HepG2 (cell line): ENCODE data around the gene CTRL. TPM values are rescaled to one million over a fixed set of nuclear protein-coding genes. Genes with fewer than 3 reads are reported as not detected.

Experiments
- BRD4 ChIP-seq: sonication (generic); formaldehyde crosslinking; IDR thresholded peaks from 2 replicates; pipeline ENCODE4 v1.4.0; 2020; ENCODE audit warnings: missing genetic modification reagents
- DR1 ChIP-seq: sonication (generic); formaldehyde crosslinking; IDR thresholded peaks from 2 replicates; pipeline ENCODE4 v1.8.0; 2021; ENCODE audit warnings: mild to moderate bottlenecking, missing genetic modification reagents, inconsistent platforms
- EEA1 ChIP-seq: sonication (generic); formaldehyde crosslinking; IDR thresholded peaks from 2 replicates; pipeline ENCODE4 v1.5.1; 2020; ENCODE audit warnings: mild to moderate bottlenecking, missing genetic modification reagents, borderline replicate concordance
- EP300 ChIP-seq, 3 experiments: sonication (generic) in 1 of 3; formaldehyde crosslinking in 1 of 3; IDR thresholded peaks; 2 replicates each; pipeline versions ENCODE4 v1.5.1 to v1.6.1; 2011 to 2020; ENCODE audit warnings: low read depth in 2 of 3, low read length in 2 of 3, borderline replicate concordance in 1 of 3, improper control_type of control experiment in 1 of 3, mild to moderate bottlenecking in 1 of 3, missing genetic modification reagents in 1 of 3, moderate library complexity in 1 of 3
- FOSL2 ChIP-seq: sonication (generic); formaldehyde crosslinking; IDR thresholded peaks from 2 replicates; pipeline ENCODE4 v1.4.0; 2020; ENCODE audit warnings: missing genetic modification reagents
- JUN ChIP-seq: sonication (generic); formaldehyde crosslinking; IDR thresholded peaks from 2 replicates; pipeline ENCODE4 v1.4.0; 2020; ENCODE audit warnings: mild to moderate bottlenecking, missing genetic modification reagents
- KLF16 ChIP-seq, 2 experiments: sonication (generic) in 1 of 2; formaldehyde crosslinking in 1 of 2; IDR thresholded peaks; 2 replicates each; pipeline versions ENCODE4 v1.6.1 to v1.8.0; 2016 to 2023; ENCODE audit warnings: missing genetic modification reagents in 2 of 2, missing compliant biosample characterization in 1 of 2
- MZF1 ChIP-seq: sonication (generic); formaldehyde crosslinking; IDR thresholded peaks from 2 replicates; pipeline ENCODE4 v1.8.1; 2023; ENCODE audit warnings: mild to moderate bottlenecking, missing genetic modification reagents, borderline replicate concordance
- PHF5A ChIP-seq: IDR thresholded peaks from one replicate; pipeline ENCODE4 v1.6.1; 2018; ENCODE audit warnings: low read depth, missing genetic modification reagents; ENCODE audit not compliant: unreplicated experiment
- ZNF546 ChIP-seq: sonication (generic); formaldehyde crosslinking; conservative IDR thresholded peaks from 2 replicates; pipeline ENCODE4 v1.8.1; 2023; ENCODE audit warnings: mild to moderate bottlenecking, missing genetic modification reagents
- ZNF564 ChIP-seq: sonication (generic); formaldehyde crosslinking; IDR thresholded peaks from 2 replicates; pipeline ENCODE4 v1.8.1; 2023; ENCODE audit warnings: mild to moderate bottlenecking, missing genetic modification reagents
- ZNF652 ChIP-seq: IDR thresholded peaks from 2 replicates; pipeline ENCODE4 v1.6.1; 2016; ENCODE audit warnings: low read depth, borderline replicate concordance
- ZNF878 ChIP-seq: sonication (generic); formaldehyde crosslinking; IDR thresholded peaks from 2 replicates; pipeline ENCODE4 v1.8.1; 2023; ENCODE audit warnings: mild to moderate bottlenecking, missing genetic modification reagents, moderate library complexity
- polyA plus RNA-seq, 8 experiments: library from polyadenylated mRNA; depleted of rRNA in 3 of 8; stranded (reverse) in 7 of 8; unstranded in 1 of 8; fragments of >200 nt; fragmentation: Illumina TruSeq in 4 of 8; extraction: Trizol in 4 of 8; gene quantifications; 2 replicates each; pipeline versions ENCODE4 v1.2.1 to v1.2.3, GENCODE V29; 2011 to 2016; ENCODE audit warnings: low read depth in 4 of 8, missing spikeins in 1 of 8, mixed read lengths in 1 of 8; ENCODE audit not compliant: insufficient read depth in 1 of 8
- total RNA-seq, 5 experiments: library from RNA; depleted of rRNA; stranded (reverse); fragments of >200 nt; fragmentation: Illumina TruSeq; extraction: Trizol; gene quantifications; 2 replicates each; pipeline ENCODE4 v1.2.3, GENCODE V29; 2016; ENCODE audit warnings: low read depth in 1 of 5
- TF ChIP-seq, protein P1 (sequence below): sonication (generic); formaldehyde crosslinking; IDR thresholded peaks from 2 replicates; pipeline ENCODE4 v1.4.0; 2020; ENCODE audit warnings: missing genetic modification reagents
- TF ChIP-seq, protein P2 (sequence below): sonication (generic); formaldehyde crosslinking; IDR thresholded peaks from 2 replicates; pipeline ENCODE4 v1.5.0; 2020; ENCODE audit warnings: mild to moderate bottlenecking, missing genetic modification reagents, moderate library complexity
- TF ChIP-seq, protein P3 (sequence below): fragments of 450-650 bp; IDR thresholded peaks from 2 replicates; pipeline ENCODE4 v1.6.1; 2016
- TF ChIP-seq, protein P4 (sequence below), 2 experiments: IDR thresholded peaks; 2 replicates each; pipeline ENCODE4 v1.6.1; 2011 to 2012; ENCODE audit warnings: low read length in 2 of 2, borderline replicate concordance in 1 of 2, low read depth in 1 of 2, mild to moderate bottlenecking in 1 of 2, moderate library complexity in 1 of 2
- TF ChIP-seq, protein P5 (sequence below): sonication (generic); formaldehyde crosslinking; IDR thresholded peaks from 2 replicates; pipeline ENCODE4 v1.8.0; 2022; ENCODE audit warnings: mild to moderate bottlenecking, missing genetic modification reagents, borderline replicate concordance

The CTRL gene
- total and polyA plus RNA-seq, 2 of the 13 experiments (the other 11 are each of a cell fraction or from before 2014, with no cell fraction given) = 1.9 to 2.7 TPM

DNA sequence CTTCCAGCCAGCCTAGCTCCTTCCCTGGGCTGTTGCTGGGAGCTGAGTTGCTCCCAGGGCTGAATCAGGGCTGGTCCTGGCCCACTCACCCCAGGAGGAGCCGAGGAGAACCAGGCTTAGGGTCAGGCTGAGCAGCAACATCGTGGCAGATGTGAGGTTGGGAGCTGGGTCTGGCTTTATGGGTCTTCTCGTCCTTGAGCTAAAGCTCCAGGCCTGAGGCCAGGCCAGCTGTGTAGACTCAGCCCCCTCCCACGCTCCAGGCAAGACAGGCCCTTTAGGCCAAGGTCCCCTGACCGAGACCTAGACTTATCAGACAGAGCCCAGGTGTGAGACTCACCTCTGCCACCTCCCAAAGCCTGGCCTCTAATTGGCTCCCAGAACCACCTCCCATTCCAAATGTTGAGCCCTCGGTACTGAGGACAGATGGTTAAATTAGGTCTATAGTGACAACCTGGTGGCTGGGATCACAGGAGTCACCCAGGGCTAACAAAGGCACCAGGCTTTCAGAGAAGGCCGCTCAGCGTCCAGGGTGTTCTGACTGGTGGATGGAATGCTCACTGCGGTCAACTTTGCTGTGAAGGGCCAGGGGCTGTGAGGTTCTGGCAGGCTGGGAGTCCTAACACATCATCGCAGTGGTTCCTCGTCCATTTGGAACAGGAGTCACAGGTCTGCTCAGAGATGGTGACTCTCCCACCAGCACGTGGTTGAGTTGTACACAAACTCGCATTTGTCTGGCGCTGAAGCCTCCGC is at the start of gene CTRL (continued):
- TF ChIP-seq, protein P1, sequence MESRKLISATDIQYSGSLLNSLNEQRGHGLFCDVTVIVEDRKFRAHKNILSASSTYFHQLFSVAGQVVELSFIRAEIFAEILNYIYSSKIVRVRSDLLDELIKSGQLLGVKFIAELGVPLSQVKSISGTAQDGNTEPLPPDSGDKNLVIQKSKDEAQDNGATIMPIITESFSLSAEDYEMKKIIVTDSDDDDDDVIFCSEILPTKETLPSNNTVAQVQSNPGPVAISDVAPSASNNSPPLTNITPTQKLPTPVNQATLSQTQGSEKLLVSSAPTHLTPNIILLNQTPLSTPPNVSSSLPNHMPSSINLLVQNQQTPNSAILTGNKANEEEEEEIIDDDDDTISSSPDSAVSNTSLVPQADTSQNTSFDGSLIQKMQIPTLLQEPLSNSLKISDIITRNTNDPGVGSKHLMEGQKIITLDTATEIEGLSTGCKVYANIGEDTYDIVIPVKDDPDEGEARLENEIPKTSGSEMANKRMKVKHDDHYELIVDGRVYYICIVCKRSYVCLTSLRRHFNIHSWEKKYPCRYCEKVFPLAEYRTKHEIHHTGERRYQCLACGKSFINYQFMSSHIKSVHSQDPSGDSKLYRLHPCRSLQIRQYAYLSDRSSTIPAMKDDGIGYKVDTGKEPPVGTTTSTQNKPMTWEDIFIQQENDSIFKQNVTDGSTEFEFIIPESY (CRISPR knock-in tag) = peak; percentile 92
- TF ChIP-seq EEA1 (CRISPR knock-in tag) (no peak), FOSL2 (CRISPR knock-in tag) (no peak), PHF5A (CRISPR knock-in tag) (no peak), ZNF546 (no peak), MZF1 (no peak), ZNF564 (CRISPR knock-in tag) (no peak), JUN (CRISPR knock-in tag) (no peak), ZNF878 (CRISPR knock-in tag) (no peak), KLF16 (CRISPR knock-in tag; IDR thresholded peaks at IDR 0.05) (no peak), ZNF652 (CRISPR knock-in tag) (no peak), BRD4 (CRISPR knock-in tag) (no peak), DR1 (CRISPR knock-in tag) (no peak), EP300 (IDR thresholded peaks at IDR 0.05; ENCODE audit: low read depth in 2 of 2, low read length in 2 of 2) (no peak), EP300 (CRISPR knock-in tag; IDR thresholded peaks at IDR 0.05; ENCODE audit: borderline replicate concordance) (no peak)
- TF ChIP-seq, protein P2, sequence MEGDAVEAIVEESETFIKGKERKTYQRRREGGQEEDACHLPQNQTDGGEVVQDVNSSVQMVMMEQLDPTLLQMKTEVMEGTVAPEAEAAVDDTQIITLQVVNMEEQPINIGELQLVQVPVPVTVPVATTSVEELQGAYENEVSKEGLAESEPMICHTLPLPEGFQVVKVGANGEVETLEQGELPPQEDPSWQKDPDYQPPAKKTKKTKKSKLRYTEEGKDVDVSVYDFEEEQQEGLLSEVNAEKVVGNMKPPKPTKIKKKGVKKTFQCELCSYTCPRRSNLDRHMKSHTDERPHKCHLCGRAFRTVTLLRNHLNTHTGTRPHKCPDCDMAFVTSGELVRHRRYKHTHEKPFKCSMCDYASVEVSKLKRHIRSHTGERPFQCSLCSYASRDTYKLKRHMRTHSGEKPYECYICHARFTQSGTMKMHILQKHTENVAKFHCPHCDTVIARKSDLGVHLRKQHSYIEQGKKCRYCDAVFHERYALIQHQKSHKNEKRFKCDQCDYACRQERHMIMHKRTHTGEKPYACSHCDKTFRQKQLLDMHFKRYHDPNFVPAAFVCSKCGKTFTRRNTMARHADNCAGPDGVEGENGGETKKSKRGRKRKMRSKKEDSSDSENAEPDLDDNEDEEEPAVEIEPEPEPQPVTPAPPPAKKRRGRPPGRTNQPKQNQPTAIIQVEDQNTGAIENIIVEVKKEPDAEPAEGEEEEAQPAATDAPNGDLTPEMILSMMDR (CRISPR knock-in tag) = peak; percentile 25; the same call in 1 of the 2 replicates
- TF ChIP-seq, protein P3, sequence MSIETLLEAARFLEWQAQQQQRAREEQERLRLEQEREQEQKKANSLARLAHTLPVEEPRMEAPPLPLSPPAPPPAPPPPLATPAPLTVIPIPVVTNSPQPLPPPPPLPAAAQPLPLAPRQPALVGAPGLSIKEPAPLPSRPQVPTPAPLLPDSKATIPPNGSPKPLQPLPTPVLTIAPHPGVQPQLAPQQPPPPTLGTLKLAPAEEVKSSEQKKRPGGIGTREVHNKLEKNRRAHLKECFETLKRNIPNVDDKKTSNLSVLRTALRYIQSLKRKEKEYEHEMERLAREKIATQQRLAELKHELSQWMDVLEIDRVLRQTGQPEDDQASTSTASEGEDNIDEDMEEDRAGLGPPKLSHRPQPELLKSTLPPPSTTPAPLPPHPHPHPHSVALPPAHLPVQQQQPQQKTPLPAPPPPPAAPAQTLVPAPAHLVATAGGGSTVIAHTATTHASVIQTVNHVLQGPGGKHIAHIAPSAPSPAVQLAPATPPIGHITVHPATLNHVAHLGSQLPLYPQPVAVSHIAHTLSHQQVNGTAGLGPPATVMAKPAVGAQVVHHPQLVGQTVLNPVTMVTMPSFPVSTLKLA = no peak
- TF ChIP-seq, protein P4, sequence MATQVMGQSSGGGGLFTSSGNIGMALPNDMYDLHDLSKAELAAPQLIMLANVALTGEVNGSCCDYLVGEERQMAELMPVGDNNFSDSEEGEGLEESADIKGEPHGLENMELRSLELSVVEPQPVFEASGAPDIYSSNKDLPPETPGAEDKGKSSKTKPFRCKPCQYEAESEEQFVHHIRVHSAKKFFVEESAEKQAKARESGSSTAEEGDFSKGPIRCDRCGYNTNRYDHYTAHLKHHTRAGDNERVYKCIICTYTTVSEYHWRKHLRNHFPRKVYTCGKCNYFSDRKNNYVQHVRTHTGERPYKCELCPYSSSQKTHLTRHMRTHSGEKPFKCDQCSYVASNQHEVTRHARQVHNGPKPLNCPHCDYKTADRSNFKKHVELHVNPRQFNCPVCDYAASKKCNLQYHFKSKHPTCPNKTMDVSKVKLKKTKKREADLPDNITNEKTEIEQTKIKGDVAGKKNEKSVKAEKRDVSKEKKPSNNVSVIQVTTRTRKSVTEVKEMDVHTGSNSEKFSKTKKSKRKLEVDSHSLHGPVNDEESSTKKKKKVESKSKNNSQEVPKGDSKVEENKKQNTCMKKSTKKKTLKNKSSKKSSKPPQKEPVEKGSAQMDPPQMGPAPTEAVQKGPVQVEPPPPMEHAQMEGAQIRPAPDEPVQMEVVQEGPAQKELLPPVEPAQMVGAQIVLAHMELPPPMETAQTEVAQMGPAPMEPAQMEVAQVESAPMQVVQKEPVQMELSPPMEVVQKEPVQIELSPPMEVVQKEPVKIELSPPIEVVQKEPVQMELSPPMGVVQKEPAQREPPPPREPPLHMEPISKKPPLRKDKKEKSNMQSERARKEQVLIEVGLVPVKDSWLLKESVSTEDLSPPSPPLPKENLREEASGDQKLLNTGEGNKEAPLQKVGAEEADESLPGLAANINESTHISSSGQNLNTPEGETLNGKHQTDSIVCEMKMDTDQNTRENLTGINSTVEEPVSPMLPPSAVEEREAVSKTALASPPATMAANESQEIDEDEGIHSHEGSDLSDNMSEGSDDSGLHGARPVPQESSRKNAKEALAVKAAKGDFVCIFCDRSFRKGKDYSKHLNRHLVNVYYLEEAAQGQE (IDR thresholded peaks at IDR 0.05; ENCODE audit: borderline replicate concordance in 1 of 2, low read depth in 1 of 2, low read length in 2 of 2) = no peak
- TF ChIP-seq, protein P5, sequence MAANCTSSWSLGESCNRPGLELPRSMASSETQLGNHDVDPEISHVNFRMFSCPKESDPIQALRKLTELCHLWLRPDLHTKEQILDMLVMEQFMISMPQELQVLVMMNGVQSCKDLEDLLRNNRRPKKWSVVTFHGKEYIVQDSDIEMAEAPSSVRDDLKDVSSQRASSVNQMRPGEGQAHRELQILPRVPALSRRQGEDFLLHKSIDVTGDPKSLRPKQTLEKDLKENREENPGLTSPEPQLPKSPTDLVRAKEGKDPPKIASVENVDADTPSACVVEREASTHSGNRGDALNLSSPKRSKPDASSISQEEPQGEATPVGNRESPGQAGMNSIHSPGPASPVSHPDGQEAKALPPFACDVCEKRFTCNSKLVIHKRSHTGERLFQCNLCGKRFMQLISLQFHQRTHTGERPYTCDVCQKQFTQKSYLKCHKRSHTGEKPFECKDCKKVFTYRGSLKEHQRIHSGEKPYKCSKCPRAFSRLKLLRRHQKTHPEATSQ (CRISPR knock-in tag) = no peak
